LNCaP clone FGC (cell line): Measurements from ENCODE around the gene CARM1.
"Not testable (repeated sequence)": the region's sequence is repeated elsewhere in the genome, so short reads cannot be mapped to it uniquely, and the experiment has no call there.

Source experiments
- DNase-seq: peaks from one replicate; pipeline ENCODE4 v3.0.0-alpha.2; 2011; ENCODE audit warnings: low read depth
- H3K4me3 ChIP-seq: 2 replicates; pipeline ENCODE4 v1.5.1; 2011; ENCODE audit warnings: mild to moderate bottlenecking, low read depth, low read length, control low read depth
- CTCF ChIP-seq: IDR thresholded peaks from 2 replicates; pipeline ENCODE4 v1.5.1; 2012; ENCODE audit warnings: mild to moderate bottlenecking; ENCODE audit not compliant: control insufficient read depth, insufficient read depth; ENCODE audit errors: extremely low read depth

Gene CARM1

GRCh38 chr19:10876459-10877240 lies 5.3 kb downstream of the CARM1 start:
- DNase-seq, result no peak
- no peak for TF ChIP-seq CTCF
- H3K4me3 ChIP-seq, result no peak overlapping the region

- not testable (repeated sequence) for H3K4me3 ChIP-seq, DNase-seq
These were observed 6.3 kb downstream of the CARM1 start for GRCh38 chr19:10877608-10878007.

GRCh38 chr19:10878253-10878652 lies 6.9 kb downstream of the CARM1 start:
- H3K4me3 ChIP-seq, result no peak overlapping the region
- no peak for DNase-seq
- no peak for TF ChIP-seq CTCF

- no peak for TF ChIP-seq CTCF
- H3K4me3 ChIP-seq, result no peak overlapping the region
- DNase-seq, result no peak
These were observed 10.2 kb downstream of the CARM1 start for GRCh38 chr19:10881403-10882107.

GRCh38 chr19:10882108-10882457 lies 10.7 kb downstream of the CARM1 start:
- TF ChIP-seq CTCF, result no peak

GRCh38 chr19:10884274-10884673 lies 12.9 kb downstream of the CARM1 start:
- TF ChIP-seq CTCF, result no peak

More at GRCh38 chr19:10882108-10882457, 10.7 kb downstream of the CARM1 start:
- no peak overlapping the region for H3K4me3 ChIP-seq
- DNase-seq, result no peak

GRCh38 chr19:10885201-10886169 lies 14.1 kb downstream of the CARM1 start:
- no peak for TF ChIP-seq CTCF

More at GRCh38 chr19:10884274-10884673, 12.9 kb downstream of the CARM1 start:
- DNase-seq, result no peak
- no peak overlapping the region for H3K4me3 ChIP-seq

More at GRCh38 chr19:10885201-10886169, 14.1 kb downstream of the CARM1 start:
- H3K4me3 ChIP-seq, result no peak overlapping the region
- DNase-seq, result no peak
